Hematopoietic multipotent progenitor cell treated with erythropoietin and hydrocortisone succinate and interleukin-3 and kit ligand, for 6 days (in vitro differentiated cells): ENCODE results near the gene SH3BP4.

ENCODE experiments used
- DNase-seq: peaks from one replicate; pipeline ENCODE4 v3.0.0-alpha.2; 2015

Gene SH3BP4

DNA sequence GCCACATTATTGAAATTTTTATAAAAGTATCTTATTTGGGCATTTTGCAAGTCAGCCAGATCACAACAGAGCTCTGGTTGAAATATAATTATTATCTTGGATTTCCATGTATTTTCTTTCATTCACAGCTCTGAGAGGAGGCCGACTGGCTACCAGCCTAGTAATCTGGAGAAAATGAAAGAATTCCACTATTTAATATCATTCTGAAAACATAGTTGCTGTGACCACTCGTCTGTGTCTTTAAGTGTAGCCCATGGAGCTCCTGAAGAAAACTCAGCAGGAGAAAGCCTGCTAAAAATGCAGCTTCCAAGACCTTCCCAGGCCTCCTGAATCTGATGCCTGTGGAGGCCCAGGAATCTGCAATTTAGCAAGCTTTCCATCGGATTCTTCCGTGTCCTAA, 114.7 kb downstream of the SH3BP4 start:
- DNase-seq, result no peak

DNA sequence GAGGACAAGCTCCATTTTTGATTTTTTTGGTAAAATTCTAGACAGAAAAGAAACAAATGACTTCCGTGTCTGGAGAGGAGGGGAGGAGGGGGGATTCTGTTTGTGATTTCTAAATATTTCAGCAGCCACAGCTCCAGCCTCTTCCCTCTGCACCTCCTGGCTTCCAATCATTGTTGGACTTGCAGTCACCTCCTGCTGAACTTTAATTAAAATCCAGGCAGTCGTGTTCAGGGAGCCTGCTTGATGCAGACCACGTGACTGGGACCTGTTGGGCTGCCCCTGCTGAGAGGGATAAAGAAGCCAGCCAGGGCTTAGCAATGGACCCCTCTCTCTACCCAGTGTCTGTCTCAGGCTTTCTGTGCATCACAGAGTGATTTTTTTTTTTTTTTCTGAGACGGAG, 115.1 kb downstream of the SH3BP4 start:
- DNase-seq, result no peak

DNA sequence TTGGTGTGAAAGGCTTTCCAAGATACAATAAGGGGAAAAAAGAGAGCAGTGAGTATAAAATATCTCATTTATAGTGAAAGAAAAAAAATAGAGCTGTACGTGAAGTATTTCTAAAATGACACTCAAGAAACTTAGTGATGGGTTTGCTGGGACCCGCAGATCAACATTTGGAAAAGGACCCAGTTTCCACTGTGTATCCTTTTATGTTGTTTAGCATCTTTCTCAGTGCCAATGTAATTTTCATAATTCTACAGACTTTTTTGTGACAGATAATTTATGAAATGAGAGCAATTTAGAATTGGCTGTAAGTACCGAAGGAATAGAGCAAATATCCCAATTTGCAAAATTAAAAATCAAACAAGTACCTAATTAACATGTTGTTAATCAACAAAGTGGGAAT, 116.9 kb downstream of the SH3BP4 start:
- DNase-seq, result no peak

DNA sequence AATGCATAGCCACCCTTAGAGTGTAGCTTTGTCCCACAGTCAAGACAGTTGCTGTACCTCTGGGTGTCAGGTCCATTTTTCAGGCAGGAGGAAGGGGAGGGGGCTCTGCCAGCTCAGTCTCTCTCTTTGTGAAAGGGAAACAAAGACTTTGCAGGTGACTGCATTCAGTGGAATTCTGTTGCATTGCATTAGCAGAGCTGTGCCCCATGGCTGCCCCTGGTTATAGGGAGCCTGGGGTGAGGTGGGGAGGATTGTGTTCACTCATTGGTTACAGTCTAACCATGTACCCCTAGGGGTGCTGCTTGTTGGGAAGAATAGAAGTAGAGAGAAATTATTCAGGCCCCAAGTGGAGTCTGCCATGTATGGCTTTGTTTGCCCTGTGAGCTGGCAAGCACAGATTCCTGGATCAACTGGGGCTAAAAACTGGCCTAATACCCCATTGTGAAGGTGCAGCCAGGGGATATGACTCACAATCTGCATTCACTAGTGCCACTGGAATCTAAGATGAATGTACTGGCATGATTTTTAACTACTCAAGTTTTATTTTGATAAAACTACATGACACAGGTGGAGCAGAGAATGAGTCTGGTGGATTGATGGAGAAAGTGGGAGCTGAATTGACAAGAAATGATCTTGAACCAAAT, 118.4 kb downstream of the SH3BP4 start:
- no peak for DNase-seq

DNA sequence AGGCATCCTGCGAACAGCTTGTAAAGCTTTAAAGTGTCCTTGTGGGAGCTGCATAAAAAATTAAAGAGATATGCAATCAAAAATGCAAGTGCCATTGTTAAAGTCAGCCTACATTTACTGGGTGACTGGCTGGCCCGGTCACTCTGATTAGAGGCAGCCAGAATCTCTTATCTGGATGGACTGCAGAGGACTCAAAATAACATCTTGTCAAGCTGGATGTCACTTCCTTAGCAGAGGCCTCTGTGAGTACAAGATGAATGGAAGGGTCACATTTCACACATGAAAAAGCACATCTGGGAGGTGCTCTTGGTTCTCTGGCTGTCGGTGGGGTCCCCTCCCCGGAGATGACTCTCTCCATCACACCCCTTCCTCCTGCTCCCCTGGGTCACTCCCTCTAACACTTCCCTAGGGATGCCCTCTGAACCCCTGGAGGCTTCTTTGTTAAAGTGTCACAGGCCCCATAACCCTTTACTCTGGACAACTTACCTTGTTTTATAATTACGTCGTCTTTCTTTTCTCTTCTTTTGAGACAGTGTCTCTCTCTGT, 122.1 kb downstream of the SH3BP4 start:
- DNase-seq, result no peak

DNA sequence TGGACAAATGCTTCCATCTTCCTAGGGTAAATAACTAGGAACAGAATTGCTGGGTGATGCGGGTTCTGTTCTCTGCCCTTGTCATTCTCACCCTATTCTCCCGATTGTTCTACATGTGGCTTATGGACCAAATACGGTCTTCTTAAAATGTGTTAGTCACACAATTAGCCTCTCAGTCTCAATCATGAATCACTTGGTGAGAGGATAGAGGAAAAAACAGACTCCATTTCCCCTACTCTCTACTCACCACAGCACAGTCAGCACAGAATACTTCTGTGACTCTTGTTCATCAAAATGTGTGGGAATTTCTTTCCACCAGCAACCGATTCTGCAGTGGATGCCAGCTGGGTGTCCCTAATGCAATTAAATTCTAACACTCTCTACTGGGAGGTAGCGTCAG, 125.2 kb downstream of the SH3BP4 start:
- no peak for DNase-seq

DNA sequence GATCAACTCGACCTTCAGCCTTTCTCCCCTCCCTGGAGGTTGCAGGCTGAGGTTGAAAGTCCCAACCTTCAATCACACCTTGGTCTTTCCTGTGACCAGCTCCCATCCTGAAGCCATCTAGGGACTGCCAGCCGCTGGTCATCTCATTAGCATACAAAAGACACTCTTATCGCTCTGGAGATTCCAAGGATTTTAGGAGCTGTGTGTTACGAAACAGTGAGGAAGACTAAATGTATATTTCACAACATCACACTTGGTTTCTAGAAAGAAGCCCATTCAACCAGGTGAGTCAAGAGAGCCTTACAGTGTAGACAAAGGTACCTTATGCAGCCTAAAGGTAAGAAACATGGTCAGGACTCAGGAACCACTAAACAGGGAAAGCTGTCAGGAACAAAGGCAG, 126.4 kb downstream of the SH3BP4 start:
- no peak for DNase-seq

DNA sequence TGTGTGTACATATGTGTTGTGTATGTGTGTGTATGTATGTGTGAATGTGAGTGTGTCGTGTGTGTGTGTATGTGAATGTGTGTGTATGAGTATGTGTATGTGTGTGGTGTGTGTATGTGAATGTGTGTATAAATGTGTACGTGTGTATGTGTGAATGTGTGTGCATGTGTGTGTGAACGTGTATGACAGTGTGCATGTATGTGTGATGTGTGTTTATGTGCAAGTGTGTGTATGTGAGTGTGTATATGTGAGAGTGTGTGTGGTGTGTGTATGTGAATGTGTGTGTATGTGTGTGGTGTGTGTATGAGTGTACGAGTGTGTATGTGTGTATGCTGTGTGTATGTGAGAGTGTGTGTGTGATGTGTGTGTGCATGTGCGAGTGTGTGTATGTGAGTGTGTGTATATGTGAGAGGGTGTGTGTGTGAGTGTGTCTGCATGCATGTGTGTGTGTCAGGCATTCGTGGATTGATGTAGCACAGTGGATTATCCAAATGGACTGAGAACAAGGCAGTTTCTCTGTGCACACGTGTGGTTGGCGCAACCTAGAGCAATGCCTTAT, 127.2 kb downstream of the SH3BP4 start:
- DNase-seq, result no peak

DNA sequence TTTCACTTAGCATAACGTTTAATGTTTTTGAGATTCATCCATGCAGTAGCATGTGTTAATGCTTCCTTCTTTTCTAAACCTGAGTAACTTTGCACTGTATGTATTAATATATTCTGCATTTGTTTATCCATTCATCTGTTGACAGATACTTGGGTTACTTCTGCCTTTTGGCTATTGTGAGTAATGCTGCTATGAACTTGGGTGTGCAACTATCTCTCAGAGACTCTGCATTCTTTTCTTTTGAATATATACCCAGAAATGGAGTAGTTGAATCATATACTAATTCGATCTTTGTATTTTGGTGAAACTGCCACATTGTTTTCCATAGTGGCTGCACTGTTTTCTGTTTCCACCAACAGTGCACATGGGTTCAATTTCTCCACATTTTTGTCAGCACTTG, 128.3 kb downstream of the SH3BP4 start:
- DNase-seq, result no peak

DNA sequence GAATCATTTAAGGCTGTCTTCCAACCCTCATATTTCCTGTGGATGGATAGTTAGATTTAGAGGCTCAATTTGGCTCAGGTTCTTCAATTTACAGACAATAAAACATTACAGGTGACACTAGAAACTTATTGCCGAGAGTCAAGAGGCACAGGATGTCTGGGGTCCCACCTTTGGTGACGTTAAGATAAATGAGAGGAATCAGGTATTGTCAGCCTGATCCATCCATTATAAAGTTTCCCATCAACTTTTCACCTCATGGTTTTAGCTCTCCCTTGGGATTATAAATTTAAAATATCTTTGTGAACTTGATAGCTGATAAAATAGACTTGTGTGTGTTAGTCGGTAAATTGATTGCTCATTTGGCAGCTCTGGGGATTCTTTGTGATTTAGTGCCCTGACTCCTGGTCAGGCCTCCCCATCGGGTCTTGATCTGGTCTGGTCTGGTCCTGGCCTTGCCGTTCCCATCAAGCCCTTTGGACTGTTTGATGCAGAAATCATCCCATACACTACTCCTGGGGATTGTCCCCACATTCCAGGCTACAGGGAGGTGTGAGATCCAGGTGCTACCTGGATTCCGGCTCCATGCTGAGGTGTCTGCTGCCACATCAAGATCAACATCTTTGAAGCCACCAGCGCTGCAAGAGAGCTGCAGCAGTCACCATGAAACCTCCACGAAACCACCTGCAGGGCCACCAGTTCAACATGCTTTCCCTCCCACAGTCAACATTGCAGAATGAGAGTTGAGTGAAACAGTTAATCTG, 130.9 kb downstream of the SH3BP4 start:
- no peak for DNase-seq

DNA sequence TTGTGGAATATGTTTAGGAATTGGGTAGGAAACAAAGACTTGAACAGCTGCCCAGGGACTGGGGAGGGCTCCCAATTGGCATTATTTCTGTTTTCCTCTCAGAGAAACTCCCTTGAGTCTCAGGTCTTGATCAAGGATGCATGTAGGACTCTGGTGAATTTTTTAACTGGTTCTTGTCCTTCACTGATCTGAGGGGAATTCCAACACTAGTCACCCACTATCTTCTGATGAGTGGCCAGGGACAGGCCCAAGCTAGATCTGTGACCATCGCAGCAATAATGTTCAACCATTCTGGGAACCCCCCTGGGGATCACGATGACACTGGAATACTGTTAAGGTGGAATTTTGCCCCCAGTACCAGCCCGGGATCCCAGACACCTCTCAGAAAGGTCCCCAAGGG, 132.0 kb downstream of the SH3BP4 start:
- DNase-seq, result no peak

DNA sequence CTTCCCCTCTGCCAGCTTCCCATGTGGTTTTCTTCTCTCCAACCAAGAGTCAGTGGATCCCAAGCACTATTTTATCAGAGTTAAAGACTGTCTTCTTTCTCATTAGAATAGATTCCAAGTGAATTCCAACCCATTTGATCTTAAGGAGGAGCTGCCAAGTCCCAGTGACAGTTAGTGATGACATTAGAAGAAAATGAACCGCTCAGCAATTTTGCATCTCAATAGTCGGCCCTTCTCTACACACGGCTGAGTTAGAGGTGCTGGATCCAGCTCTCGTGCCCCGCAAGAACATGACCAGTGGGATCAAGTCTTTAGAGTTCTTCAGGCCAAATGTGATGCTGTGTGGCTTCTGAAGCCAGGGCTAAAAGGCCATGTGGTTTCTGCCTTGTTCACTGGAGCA, 132.6 kb downstream of the SH3BP4 start:
- DNase-seq, result no peak

DNA sequence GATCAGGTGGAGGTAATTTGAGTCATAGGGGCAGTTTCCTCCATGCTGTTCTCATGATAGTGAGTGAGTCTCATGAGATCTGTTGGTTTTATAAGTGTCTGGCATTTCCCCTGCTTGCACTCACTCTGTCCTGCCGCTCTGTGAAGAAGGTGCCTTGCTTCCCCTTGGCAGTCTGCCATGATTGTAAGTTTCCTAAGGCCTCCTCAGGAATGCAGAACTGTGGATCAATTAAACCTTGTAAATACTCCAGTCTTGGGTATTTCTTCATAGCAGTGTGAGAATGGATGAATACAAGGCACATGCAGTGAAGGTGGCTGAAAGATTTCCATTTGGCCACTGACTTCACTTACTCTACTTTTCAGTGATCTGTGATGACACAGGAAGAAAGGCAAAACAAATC, 133.7 kb downstream of the SH3BP4 start:
- no peak for DNase-seq

DNA sequence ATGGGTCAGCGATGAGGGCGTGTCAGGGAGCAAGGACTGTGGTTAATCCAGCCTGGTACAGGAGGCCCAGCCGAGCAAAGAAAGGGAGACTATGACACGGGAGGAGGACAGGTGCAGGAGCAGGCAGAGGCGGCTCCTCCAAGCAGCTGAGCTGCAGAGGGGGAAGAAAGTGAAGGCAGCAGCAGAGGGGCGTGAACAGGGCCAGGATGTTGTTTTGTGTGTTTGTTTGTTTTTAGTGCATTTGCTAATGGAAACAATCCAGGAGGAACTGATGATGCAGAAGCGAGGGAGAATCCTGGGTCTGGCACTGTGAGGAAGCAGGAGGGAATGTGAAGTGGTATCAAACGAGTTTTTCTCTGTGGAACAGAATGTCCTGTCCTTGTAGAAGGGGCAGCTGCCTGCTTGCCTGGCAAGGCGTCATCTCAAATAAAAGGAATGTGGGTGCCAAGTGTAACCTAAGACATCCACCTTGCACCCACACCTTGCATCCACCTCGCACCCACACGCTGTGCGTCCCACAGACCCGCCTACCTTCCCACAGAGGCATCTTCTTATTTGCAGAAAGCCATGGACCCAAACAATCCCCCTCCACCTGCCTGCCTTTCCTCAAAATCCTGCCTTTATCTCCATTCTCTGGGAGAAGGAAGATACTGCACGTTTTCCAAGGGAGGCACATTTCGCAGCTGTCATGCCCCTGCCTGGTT, 134.8 kb downstream of the SH3BP4 start:
- DNase-seq, result no peak

DNA sequence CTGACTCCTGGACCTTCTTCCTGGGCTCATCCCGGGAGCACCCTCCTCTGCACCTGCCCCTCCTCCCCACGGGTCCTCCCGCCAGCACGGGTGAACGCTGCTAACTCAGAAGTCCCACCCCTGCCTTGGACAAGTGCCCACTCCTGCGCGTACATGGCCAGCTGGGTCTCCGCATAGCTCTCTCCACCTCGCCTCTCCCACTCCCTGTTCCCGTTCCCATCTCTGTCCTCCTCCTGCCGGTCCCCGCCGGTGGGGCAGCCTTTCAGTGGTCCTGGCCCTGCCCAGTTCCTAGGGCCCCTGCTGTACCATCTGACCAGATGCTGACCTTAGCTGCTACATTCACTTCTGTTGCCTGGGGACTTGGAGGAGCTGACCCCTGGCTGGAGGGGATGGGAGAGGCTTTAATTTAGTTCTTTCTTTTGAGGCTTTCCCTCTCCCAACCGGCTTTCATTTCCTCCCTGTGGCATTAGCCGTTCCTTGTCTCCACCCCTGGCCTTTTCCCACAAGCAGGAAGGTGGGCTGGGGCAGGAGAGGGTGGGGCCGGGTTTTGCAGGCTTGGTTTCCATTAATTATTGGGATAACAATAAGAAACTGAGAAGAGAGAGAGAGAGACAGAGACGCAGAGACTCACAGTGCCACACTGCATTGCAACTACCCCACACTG, 136.1 kb downstream of the SH3BP4 start:
- no peak for DNase-seq

DNA sequence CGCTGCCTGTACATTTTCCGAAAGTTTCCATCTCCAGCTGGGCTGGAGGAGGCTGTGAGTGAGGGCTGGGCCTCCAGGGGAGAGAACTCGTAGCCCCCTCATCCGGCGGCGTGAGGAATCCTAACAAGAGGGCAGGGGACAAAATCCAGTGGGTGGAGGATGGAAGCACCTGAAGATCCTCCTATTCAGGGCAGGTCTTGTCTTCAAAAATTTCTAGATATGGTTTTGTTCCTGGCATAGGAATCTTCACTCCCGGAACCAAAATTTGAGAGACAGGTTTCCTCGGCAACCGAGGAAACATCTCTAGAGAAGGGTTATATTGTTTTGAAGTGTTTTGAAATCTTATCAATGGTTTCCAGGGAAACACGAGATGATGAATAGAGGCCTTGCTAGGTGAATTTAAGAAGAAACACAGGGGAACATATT, 136.7 kb downstream of the SH3BP4 start:
- DNase-seq, result no peak

DNA sequence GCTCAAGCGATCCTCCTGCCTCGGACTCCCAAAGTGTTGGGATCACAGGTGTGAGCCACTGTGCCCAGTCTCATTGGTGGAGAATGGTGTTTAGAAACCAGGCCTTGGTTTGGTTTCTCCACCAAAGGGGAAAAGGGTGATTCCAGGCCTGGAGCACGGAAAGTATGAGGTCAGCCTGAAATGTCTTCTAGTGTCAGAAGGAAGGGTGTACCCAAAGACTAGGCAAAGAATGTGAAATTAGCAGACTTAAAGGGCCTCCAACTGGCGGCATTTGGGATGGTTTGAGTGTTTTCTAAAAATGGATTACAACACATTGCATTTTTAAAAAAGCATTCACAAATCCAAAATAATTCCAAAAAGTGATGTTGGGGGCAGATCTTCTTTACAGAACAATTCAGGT, 139.6 kb downstream of the SH3BP4 start:
- DNase-seq, result no peak

DNA sequence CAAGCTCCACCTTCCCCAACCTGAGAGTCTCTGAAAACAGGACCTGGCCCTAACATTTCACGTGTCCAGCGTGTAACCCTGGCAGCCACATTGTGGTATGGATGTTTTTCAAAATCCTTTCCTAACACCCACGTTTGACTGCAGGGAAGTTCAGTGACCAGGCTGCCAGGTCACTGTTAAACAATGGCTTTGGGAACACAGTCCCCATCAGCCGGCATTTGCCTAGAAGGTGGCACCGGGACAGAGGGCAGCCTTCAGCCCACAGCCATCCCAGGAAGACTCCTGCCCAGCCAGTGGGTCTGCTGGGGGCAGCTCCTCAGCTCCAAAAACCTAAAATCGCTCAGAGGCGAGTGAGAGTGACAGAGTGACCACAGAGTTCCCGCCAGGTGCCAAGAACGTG, 140.2 kb downstream of the SH3BP4 start:
- no peak for DNase-seq

DNA sequence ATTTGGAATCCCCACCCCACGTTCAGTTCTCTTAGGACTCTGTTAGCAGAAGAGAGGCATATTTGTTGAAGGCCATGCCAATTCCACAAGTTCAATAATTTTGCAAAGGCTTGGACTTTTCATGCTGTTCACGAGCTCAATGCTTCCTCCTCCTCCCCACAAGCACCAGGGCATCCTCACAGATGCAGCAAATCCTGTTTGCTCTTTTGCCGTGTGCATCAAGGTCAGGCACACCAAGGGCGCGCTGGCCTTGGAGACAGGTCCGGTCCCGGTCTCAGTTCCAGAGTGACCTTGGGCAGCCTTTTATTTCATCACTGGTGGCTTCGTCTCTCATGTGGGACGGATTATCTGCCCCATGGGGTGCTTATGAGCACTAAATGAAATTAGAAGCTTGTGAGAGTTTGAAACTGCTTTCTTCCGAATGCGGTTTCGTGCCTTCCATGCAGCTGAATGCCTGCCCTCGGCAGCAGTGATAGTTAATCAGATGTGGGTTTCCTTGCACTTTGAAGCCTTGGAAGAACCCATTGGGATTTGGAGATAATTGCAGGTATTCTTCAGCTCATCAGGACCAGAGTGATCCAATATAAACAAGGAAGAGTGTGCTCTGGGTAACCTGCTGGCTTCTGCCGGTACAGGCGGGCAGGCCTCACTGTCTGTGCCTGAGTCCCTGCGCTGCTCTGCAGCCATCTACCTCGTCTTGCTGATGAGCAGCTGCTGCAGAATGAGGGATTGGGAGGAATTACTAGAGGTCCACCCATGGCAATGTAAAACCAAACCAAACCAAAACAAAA, 140.8 kb downstream of the SH3BP4 start:
- DNase-seq, result no peak

DNA sequence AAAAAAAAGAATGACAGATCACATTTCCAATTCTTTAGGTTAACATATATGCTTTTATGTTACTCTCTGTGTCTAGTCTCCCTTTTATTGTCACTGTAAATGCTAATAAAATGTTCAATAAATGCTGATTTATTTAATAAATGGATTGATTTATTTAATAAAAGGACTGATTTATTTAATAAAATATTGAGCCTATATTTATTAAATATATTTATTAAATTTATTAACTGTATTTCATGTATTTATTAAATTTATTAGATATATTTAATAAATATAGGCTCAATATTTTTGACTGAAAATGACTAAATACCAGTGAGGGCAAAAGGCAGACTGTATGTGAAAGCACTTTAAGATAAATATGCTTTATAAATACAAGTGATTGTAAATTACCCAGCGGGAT, 142.6 kb downstream of the SH3BP4 start:
- no peak for DNase-seq

DNA sequence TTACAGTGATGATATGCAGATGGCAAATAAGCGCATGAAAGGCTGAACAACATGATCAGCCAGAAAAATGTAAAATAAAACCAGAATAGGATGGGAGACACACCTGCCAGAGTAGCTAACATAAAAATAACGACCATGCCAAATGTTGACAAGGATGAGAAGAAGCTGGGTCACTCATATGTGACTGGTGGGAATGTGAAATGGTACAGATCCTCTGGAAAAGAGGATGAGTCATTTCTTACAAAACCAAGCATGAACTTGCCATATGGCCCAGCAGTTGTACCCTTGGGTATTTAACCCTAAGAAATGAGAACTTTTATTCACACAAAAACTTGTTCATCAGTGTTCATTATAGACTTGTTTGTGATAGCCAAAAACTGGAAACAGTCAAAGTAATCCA, 143.8 kb downstream of the SH3BP4 start:
- no peak for DNase-seq

DNA sequence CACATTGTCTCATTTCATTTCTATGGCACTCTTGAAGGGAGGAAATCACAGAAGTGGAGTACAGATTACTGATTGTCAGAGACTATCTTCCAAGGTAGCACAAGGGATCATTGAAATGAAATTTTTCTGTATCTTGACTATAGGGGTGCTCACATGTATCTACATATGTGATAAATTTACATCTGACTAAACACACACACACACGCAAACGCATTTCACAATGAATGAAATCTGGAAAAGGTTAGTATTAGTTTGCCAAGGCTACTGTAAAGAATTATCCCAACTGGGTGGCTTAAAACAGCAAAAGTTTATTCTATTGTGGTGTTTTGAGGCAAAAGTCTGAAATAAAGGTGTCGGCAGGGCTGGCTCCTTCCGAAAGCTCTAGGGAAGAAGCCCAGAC, 144.6 kb downstream of the SH3BP4 start:
- DNase-seq, result no peak
